ENCODE data around the gene BMPER.

The BMPER gene

GRCh38 chr7:33923440-33924229, 18.3 kb downstream of the BMPER start:
- DNase-seq (ENCODE audit: low read depth) = no peak

GRCh38 chr7:33926535-33926934, 21.2 kb downstream of the BMPER start:
- DNase-seq (ENCODE audit: low read depth) = no peak

- DNase-seq (ENCODE audit: low read depth) = no peak
Observed at GRCh38 chr7:33928986-33929385, 23.6 kb downstream of the BMPER start.

GRCh38 chr7:33932221-33932620, 26.9 kb downstream of the BMPER start:
- no peak for DNase-seq (ENCODE audit: low read depth)

- DNase-seq (ENCODE audit: low read depth) = peak; percentile 40
Observed at GRCh38 chr7:33932832-33933468, 27.6 kb downstream of the BMPER start.

- DNase-seq (ENCODE audit: low read depth) = no peak
Observed at GRCh38 chr7:33933611-33934281, 28.4 kb downstream of the BMPER start.

GRCh38 chr7:33934391-33934790, 29.1 kb downstream of the BMPER start:
- DNase-seq (ENCODE audit: low read depth) = no peak

GRCh38 chr7:33936503-33936902, 31.2 kb downstream of the BMPER start:
- no peak for DNase-seq (ENCODE audit: low read depth)

GRCh38 chr7:33937871-33938270, 32.5 kb downstream of the BMPER start:
- DNase-seq (ENCODE audit: low read depth) = no peak

- DNase-seq (ENCODE audit: low read depth) = no peak
Observed at GRCh38 chr7:33939121-33939520, 33.8 kb downstream of the BMPER start.

GRCh38 chr7:33940503-33940902, 35.2 kb downstream of the BMPER start:
- DNase-seq (ENCODE audit: low read depth) = no peak

- DNase-seq (ENCODE audit: low read depth) = no peak
Observed at GRCh38 chr7:33941418-33941817, 36.1 kb downstream of the BMPER start.

GRCh38 chr7:33946094-33946699, 40.9 kb downstream of the BMPER start:
- DNase-seq (ENCODE audit: low read depth) = no peak

GRCh38 chr7:33950047-33950714, 44.8 kb downstream of the BMPER start:
- DNase-seq (ENCODE audit: low read depth) = no peak

GRCh38 chr7:33952824-33953223, 47.5 kb downstream of the BMPER start:
- no peak for DNase-seq (ENCODE audit: low read depth)

- no peak for DNase-seq (ENCODE audit: low read depth)
Observed at GRCh38 chr7:33958104-33958503, 52.8 kb downstream of the BMPER start.

GRCh38 chr7:33959676-33960075, 54.3 kb downstream of the BMPER start:
- DNase-seq (ENCODE audit: low read depth) = no peak

- DNase-seq (ENCODE audit: low read depth) = no peak
Observed at GRCh38 chr7:33961948-33962347, 56.6 kb downstream of the BMPER start.

GRCh38 chr7:33964417-33965182, 59.3 kb downstream of the BMPER start:
- DNase-seq (ENCODE audit: low read depth) = no peak

GRCh38 chr7:33965183-33965744, 59.9 kb downstream of the BMPER start:
- no peak for DNase-seq (ENCODE audit: low read depth)

GRCh38 chr7:33968591-33968990, 63.3 kb downstream of the BMPER start:
- DNase-seq (ENCODE audit: low read depth) = no peak

Measured in activated T-cell treated with anti-CD3 and anti-CD28 coated beads for 1 hour (primary cell).